ENCODE measurements around the gene CACNA2D3.

CACNA2D3 gene

GRCh38 chr3:54122324-54123002, at the start of gene CACNA2D3:
CACNA2D3 (plus strand) TSS chr3:54122552.
- peaks cover 78% of the 10 kb centered on the region for H3K27me3 ChIP-seq (ENCODE audit: control insufficient read depth, insufficient read depth, low read length)
- H3K9me3 ChIP-seq (ENCODE audit: control insufficient read depth, low read depth, low read length): no peaks in the 10 kb centered on the region
- no peak within 1 kb of the TSS for H3K27ac ChIP-seq (ENCODE audit: low read length)
- H3K9ac ChIP-seq (ENCODE audit: low read length): no peak within 1 kb of the TSS
- H3K4me1 ChIP-seq (ENCODE audit: control insufficient read depth, low read depth, low read length): peaks cover 6% of the 10 kb centered on the region
- H3K4me3 ChIP-seq (ENCODE audit: low read length): peak within 1 kb of the TSS; percentile 70
- H3K36me3 ChIP-seq (ENCODE audit: control insufficient read depth, low read depth, low read length): no peaks in the 10 kb centered on the region

GRCh38 chr3:54073386-54073785, 49.0 kb upstream of the CACNA2D3 start:
- Histone ChIP-seq H3K36me3 (ENCODE audit: control insufficient read depth, low read depth, low read length) (no peaks in the 10 kb centered on the region), H3K27me3 (ENCODE audit: control insufficient read depth, insufficient read depth, low read length) (no peaks in the 10 kb centered on the region)

GRCh38 chr3:54079314-54079713, 43.0 kb upstream of the CACNA2D3 start:
- no peak overlapping the region for H3K27ac ChIP-seq (ENCODE audit: low read length)
- peaks cover 26% of the 10 kb centered on the region for H3K4me1 ChIP-seq (ENCODE audit: control insufficient read depth, low read depth, low read length)
- H3K27me3 ChIP-seq (ENCODE audit: control insufficient read depth, insufficient read depth, low read length): no peaks in the 10 kb centered on the region
- H3K4me3 ChIP-seq (ENCODE audit: low read length): peak overlapping the region; percentile 36
- H3K9ac ChIP-seq (ENCODE audit: low read length): peak overlapping the region; percentile 8
- no peaks in the 10 kb centered on the region for H3K36me3 ChIP-seq (ENCODE audit: control insufficient read depth, low read depth, low read length)
- no peaks in the 10 kb centered on the region for H3K9me3 ChIP-seq (ENCODE audit: control insufficient read depth, low read depth, low read length)

More at GRCh38 chr3:54073386-54073785, 49.0 kb upstream of the CACNA2D3 start:
- H3K4me3 ChIP-seq (ENCODE audit: low read length): no peak overlapping the region
- H3K9me3 ChIP-seq (ENCODE audit: control insufficient read depth, low read depth, low read length): no peaks in the 10 kb centered on the region
- no peak overlapping the region for H3K27ac ChIP-seq (ENCODE audit: low read length)
- peaks cover 18% of the 10 kb centered on the region for H3K4me1 ChIP-seq (ENCODE audit: control insufficient read depth, low read depth, low read length)
- no peak overlapping the region for H3K9ac ChIP-seq (ENCODE audit: low read length)

- peaks cover 26% of the 10 kb centered on the region for H3K4me1 ChIP-seq (ENCODE audit: control insufficient read depth, low read depth, low read length)
- H3K36me3 ChIP-seq (ENCODE audit: control insufficient read depth, low read depth, low read length): no peaks in the 10 kb centered on the region
- no peaks in the 10 kb centered on the region for H3K9me3 ChIP-seq (ENCODE audit: control insufficient read depth, low read depth, low read length)
- no peaks in the 10 kb centered on the region for H3K27me3 ChIP-seq (ENCODE audit: control insufficient read depth, insufficient read depth, low read length)
- peak overlapping the region; percentile 36 for H3K4me3 ChIP-seq (ENCODE audit: low read length)
- peak overlapping the region; percentile 8 for H3K9ac ChIP-seq (ENCODE audit: low read length)
- H3K27ac ChIP-seq (ENCODE audit: low read length): no peak overlapping the region
Measured at GRCh38 chr3:54079730-54080325, 42.5 kb upstream of the CACNA2D3 start.

- Histone ChIP-seq H3K9ac (ENCODE audit: low read length) (no peak overlapping the region), H3K27ac (ENCODE audit: low read length) (no peak overlapping the region), H3K4me1 (ENCODE audit: control insufficient read depth, low read depth, low read length) (peaks cover 21% of the 10 kb centered on the region), H3K4me3 (ENCODE audit: low read length) (no peak overlapping the region), H3K36me3 (ENCODE audit: control insufficient read depth, low read depth, low read length) (no peaks in the 10 kb centered on the region), H3K27me3 (ENCODE audit: control insufficient read depth, insufficient read depth, low read length) (peaks cover 30% of the 10 kb centered on the region), H3K9me3 (ENCODE audit: control insufficient read depth, low read depth, low read length) (no peaks in the 10 kb centered on the region)
Measured at GRCh38 chr3:54083921-54084320, 38.4 kb upstream of the CACNA2D3 start.

- Histone ChIP-seq H3K4me1 (ENCODE audit: control insufficient read depth, low read depth, low read length) (peaks cover 5% of the 10 kb centered on the region), H3K27me3 (ENCODE audit: control insufficient read depth, insufficient read depth, low read length) (peaks cover 42% of the 10 kb centered on the region), H3K36me3 (ENCODE audit: control insufficient read depth, low read depth, low read length) (no peaks in the 10 kb centered on the region), H3K9ac (ENCODE audit: low read length) (no peak overlapping the region), H3K9me3 (ENCODE audit: control insufficient read depth, low read depth, low read length) (no peaks in the 10 kb centered on the region), H3K27ac (ENCODE audit: low read length) (no peak overlapping the region), H3K4me3 (ENCODE audit: low read length) (no peak overlapping the region)
Measured at GRCh38 chr3:54085936-54086335, 36.4 kb upstream of the CACNA2D3 start.

GRCh38 chr3:54086652-54087405, 35.5 kb upstream of the CACNA2D3 start:
- Histone ChIP-seq H3K4me1 (ENCODE audit: control insufficient read depth, low read depth, low read length) (peaks cover 5% of the 10 kb centered on the region), H3K27ac (ENCODE audit: low read length) (no peak overlapping the region), H3K36me3 (ENCODE audit: control insufficient read depth, low read depth, low read length) (no peaks in the 10 kb centered on the region), H3K9me3 (ENCODE audit: control insufficient read depth, low read depth, low read length) (no peaks in the 10 kb centered on the region), H3K9ac (ENCODE audit: low read length) (no peak overlapping the region), H3K27me3 (ENCODE audit: control insufficient read depth, insufficient read depth, low read length) (peaks cover 42% of the 10 kb centered on the region), H3K4me3 (ENCODE audit: low read length) (peak overlapping the region; percentile 57)

- no peaks in the 10 kb centered on the region for H3K36me3 ChIP-seq (ENCODE audit: control insufficient read depth, low read depth, low read length)
Measured at GRCh38 chr3:54087581-54088410, 34.6 kb upstream of the CACNA2D3 start.

GRCh38 chr3:54093491-54094248, 28.7 kb upstream of the CACNA2D3 start:
- no peak overlapping the region for H3K9ac ChIP-seq (ENCODE audit: low read length)
- no peak overlapping the region for H3K27ac ChIP-seq (ENCODE audit: low read length)
- H3K4me3 ChIP-seq (ENCODE audit: low read length): no peak overlapping the region
- H3K36me3 ChIP-seq (ENCODE audit: control insufficient read depth, low read depth, low read length): no peaks in the 10 kb centered on the region
- H3K4me1 ChIP-seq (ENCODE audit: control insufficient read depth, low read depth, low read length): peaks cover 5% of the 10 kb centered on the region
- H3K27me3 ChIP-seq (ENCODE audit: control insufficient read depth, insufficient read depth, low read length): peaks cover 15% of the 10 kb centered on the region
- H3K9me3 ChIP-seq (ENCODE audit: control insufficient read depth, low read depth, low read length): no peaks in the 10 kb centered on the region

More at GRCh38 chr3:54087581-54088410, 34.6 kb upstream of the CACNA2D3 start:
- Histone ChIP-seq H3K27me3 (ENCODE audit: control insufficient read depth, insufficient read depth, low read length) (peaks cover 42% of the 10 kb centered on the region), H3K9me3 (ENCODE audit: control insufficient read depth, low read depth, low read length) (no peaks in the 10 kb centered on the region), H3K9ac (ENCODE audit: low read length) (no peak overlapping the region), H3K4me1 (ENCODE audit: control insufficient read depth, low read depth, low read length) (peaks cover 5% of the 10 kb centered on the region), H3K27ac (ENCODE audit: low read length) (no peak overlapping the region), H3K4me3 (ENCODE audit: low read length) (peak overlapping the region; percentile 57)

GRCh38 chr3:54094926-54095325, 27.4 kb upstream of the CACNA2D3 start:
- peaks cover 2% of the 10 kb centered on the region for H3K27me3 ChIP-seq (ENCODE audit: control insufficient read depth, insufficient read depth, low read length)
- no peak overlapping the region for H3K4me3 ChIP-seq (ENCODE audit: low read length)
- H3K36me3 ChIP-seq (ENCODE audit: control insufficient read depth, low read depth, low read length): no peaks in the 10 kb centered on the region
- no peaks in the 10 kb centered on the region for H3K9me3 ChIP-seq (ENCODE audit: control insufficient read depth, low read depth, low read length)
- H3K9ac ChIP-seq (ENCODE audit: low read length): no peak overlapping the region
- no peak overlapping the region for H3K27ac ChIP-seq (ENCODE audit: low read length)
- peaks cover 5% of the 10 kb centered on the region for H3K4me1 ChIP-seq (ENCODE audit: control insufficient read depth, low read depth, low read length)
